SK-N-MC (cell line): ENCODE results near the gene GSTA2.

Experiments used
- DNase-seq: peaks from one replicate; pipeline ENCODE4 v3.0.0-alpha.2; 2011; ENCODE audit warnings: low read depth, low spot score
- H3K27ac ChIP-seq: fragments of 200-600 bp; sonication (generic); 2 replicates; pipeline ENCODE4 v1.5.1; 2016; ENCODE audit warnings: mixed run types
- H3K36me3 ChIP-seq: fragments of 200-600 bp; sonication (generic); 2 replicates; pipeline ENCODE4 v1.6.1; 2017; ENCODE audit warnings: antibody characterized with exemption, low read length, mixed read lengths; ENCODE audit not compliant: insufficient read depth
- H3K4me3 ChIP-seq: fragments of 200-600 bp; sonication (generic); 2 replicates; pipeline ENCODE4 v1.5.1; 2016
- H3K9ac ChIP-seq: fragments of 200-600 bp; sonication (generic); 2 replicates; pipeline ENCODE4 v1.8.0; 2017; ENCODE audit warnings: mixed run types, mixed read lengths; ENCODE audit not compliant: insufficient read length
- H3K9me3 ChIP-seq: fragments of 200-600 bp; sonication (generic); 2 replicates; pipeline ENCODE4 v1.6.1; 2017; ENCODE audit warnings: low read depth, mild to moderate bottlenecking, antibody characterized with exemption, low read length, moderate library complexity, mixed read lengths
- EZH2 ChIP-seq: fragments of 200-600 bp; sonication (generic); IDR thresholded peaks from one replicate; pipeline ENCODE4 v1.6.1; 2017; ENCODE audit warnings: antibody characterized with exemption
- FOXP2 ChIP-seq: optimal IDR thresholded peaks from 2 replicates; pipeline ENCODE3; 2011; ENCODE audit warnings: mild to moderate bottlenecking, moderate library complexity; ENCODE audit not compliant: insufficient read depth; ENCODE audit errors: extremely low read length, control extremely low read depth
- POLR2AphosphoS5 ChIP-seq: IDR thresholded peaks from 2 replicates; pipeline ENCODE4 v1.6.1; 2012; ENCODE audit warnings: mild to moderate bottlenecking, low read depth, low read length, borderline replicate concordance

The GSTA2 gene

DNA sequence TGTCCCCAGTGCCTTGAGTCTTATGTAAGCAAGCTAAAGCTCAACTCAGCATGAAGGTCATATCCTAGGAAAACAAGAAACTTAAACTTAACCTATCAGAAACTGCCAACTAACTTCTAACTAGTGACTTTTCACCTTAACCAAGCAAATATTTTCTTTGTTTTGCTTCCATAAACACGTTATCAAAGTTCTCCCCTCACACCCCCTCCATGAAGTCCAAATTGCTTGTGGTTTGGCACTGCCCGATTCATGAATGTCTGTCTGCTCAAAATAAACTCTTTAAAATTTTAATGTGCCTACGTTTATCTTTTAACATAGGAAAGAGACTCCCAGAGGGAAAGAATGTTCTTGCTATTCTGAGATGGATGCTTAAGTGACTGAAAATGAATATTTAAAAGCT is 34.9 kb downstream of the GSTA2 start:
- no peaks in the 10 kb centered on the region for H3K36me3 ChIP-seq
- no peak overlapping the region for H3K9ac ChIP-seq
- H3K27ac ChIP-seq, result no peak overlapping the region
- H3K4me3 ChIP-seq, result no peak overlapping the region
- DNase-seq, result no peak
- no peaks in the 10 kb centered on the region for H3K9me3 ChIP-seq
- no peak for TF ChIP-seq EZH2
- no peak for TF ChIP-seq FOXP2
- TF ChIP-seq POLR2AphosphoS5, result no peak

DNA sequence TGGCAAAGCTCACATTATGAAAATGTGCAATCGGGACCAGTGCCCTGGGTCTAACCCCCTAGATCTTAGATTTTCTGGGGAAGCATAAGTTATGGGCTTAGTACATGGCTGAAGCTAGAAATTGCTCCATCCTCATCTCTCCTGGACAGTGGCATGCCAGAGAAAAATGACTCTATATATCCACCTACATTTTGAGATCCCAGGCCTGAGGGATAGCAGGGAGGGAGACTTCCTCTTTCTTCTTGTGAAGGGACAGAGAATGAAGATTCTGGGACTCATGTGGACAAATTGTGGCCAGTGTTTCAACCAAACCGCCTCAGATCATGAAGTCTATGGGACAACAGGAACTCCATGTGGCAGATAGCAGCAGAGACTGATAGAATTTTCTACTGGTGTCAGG is 35.4 kb downstream of the GSTA2 start:
- no peaks in the 10 kb centered on the region for H3K9me3 ChIP-seq
- no peak overlapping the region for H3K27ac ChIP-seq
- TF ChIP-seq FOXP2 (no peak), POLR2AphosphoS5 (no peak), EZH2 (no peak)
- no peaks in the 10 kb centered on the region for H3K36me3 ChIP-seq
- no peak for DNase-seq
- no peak overlapping the region for H3K9ac ChIP-seq
- H3K4me3 ChIP-seq, result no peak overlapping the region

GRCh38 chr6:52726741-52727535 is 36.3 kb downstream of the GSTA2 start:
- Histone ChIP-seq H3K4me3 (no peak overlapping the region), H3K9ac (no peak overlapping the region), H3K36me3 (no peaks in the 10 kb centered on the region), H3K27ac (no peak overlapping the region), H3K9me3 (no peaks in the 10 kb centered on the region)
- no peak for DNase-seq
- TF ChIP-seq POLR2AphosphoS5 (no peak), EZH2 (no peak), FOXP2 (no peak)

DNA sequence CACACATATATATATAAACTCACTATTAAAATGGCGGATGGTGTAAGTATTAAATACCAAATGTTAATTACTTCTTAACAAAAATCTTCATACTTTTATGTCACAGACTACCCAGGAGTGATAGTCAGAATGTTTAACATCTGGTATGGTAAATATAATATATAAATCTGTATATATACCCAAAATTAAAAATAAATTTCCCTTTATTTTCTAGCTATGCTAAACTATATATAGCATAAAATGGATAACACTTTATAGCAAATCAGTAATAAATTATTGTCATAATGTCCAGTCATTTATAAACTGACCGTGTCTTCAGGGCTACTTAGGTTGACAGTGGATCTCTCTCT is 37.1 kb downstream of the GSTA2 start:
- no peak for DNase-seq
- Histone ChIP-seq H3K4me3 (no peak overlapping the region), H3K9me3 (no peaks in the 10 kb centered on the region), H3K36me3 (no peaks in the 10 kb centered on the region), H3K27ac (no peak overlapping the region), H3K9ac (no peak overlapping the region)
- no peak for TF ChIP-seq POLR2AphosphoS5
- TF ChIP-seq EZH2, result no peak
- TF ChIP-seq FOXP2, result no peak

- no peak overlapping the region for H3K4me3 ChIP-seq
- no peak for TF ChIP-seq EZH2
- no peak for TF ChIP-seq FOXP2
- no peak for TF ChIP-seq POLR2AphosphoS5
- DNase-seq, result no peak
- H3K36me3 ChIP-seq, result no peaks in the 10 kb centered on the region
- H3K9ac ChIP-seq, result no peak overlapping the region
- H3K27ac ChIP-seq, result no peak overlapping the region
- H3K9me3 ChIP-seq, result no peaks in the 10 kb centered on the region
These were observed 37.6 kb downstream of the GSTA2 start for GRCh38 chr6:52725535-52726192.

DNA sequence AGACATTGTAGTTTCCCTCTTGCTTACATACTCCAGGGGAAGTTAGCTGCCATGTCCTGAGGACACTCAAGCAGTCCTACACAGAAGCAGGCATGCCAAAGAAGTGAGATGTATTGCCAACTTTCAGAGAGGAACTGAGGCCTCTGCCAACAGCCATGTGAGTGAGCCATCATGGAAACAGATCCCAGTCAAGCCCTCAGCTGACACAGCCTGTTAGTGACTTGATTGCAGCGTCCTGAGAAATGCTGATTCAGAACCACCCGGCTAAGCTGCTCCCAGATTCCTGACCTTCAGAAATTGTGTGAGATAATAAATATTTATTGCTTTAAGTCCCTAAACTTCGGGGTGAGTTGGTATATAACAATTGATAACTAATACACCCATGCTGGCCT is 38.1 kb downstream of the GSTA2 start:
- Histone ChIP-seq H3K9me3 (no peaks in the 10 kb centered on the region), H3K9ac (no peak overlapping the region), H3K27ac (no peak overlapping the region), H3K36me3 (no peaks in the 10 kb centered on the region), H3K4me3 (no peak overlapping the region)
- no peak for DNase-seq
- TF ChIP-seq FOXP2, result no peak
- no peak for TF ChIP-seq EZH2
- TF ChIP-seq POLR2AphosphoS5, result no peak

DNA sequence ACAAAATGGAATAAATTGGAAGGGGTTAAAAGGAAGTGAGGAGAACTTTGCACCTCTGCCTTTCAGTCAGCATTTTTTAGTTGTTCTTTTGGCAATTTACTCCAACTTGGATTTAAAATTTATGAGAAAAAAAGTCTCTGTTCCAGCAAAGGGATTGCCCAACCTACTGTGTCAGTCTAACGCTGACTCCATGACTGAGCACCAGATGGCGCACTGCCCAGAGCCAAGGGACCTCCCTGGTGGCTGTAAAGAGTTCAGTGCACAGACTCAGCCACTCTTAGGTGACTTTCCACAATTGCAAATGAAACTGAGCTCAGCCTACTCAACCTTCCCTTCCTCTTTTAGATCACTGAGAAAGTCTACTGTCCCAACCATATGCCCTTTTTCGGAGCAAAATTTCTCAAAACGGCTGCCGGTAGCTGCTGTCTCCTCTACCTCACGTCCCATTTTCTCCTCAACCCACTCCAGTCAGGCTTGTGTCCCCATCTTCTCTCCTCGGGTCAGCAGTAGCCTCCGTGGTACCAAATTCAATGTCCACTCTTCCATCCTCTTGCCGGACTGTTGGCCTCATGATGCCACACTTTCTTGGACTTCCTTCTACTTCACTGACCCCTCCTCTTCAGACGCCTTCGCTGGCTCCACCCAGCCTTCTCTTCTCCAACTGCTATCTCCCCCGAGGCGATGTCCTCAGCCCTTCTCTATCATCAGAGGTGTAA is 38.7 kb downstream of the GSTA2 start:
- TF ChIP-seq POLR2AphosphoS5 (no peak), FOXP2 (no peak), EZH2 (no peak)

GRCh38 chr6:52724042-52724405 is 39.3 kb downstream of the GSTA2 start:
- H3K9me3 ChIP-seq, result no peaks in the 10 kb centered on the region
- no peaks in the 10 kb centered on the region for H3K36me3 ChIP-seq
- H3K4me3 ChIP-seq, result no peak overlapping the region
- DNase-seq, result no peak
- 0 out of 2 replicates have a peak overlapping the region, but pooled peaks have one; percentile 28 for H3K27ac ChIP-seq
- no peak for TF ChIP-seq POLR2AphosphoS5
- no peak for TF ChIP-seq FOXP2
- no peak for TF ChIP-seq EZH2
- no peak overlapping the region for H3K9ac ChIP-seq

More for the DNA sequence above, 38.7 kb downstream of the GSTA2 start:
- Histone ChIP-seq H3K27ac (0 out of 2 replicates have a peak overlapping the region, but pooled peaks have one; percentile 28), H3K4me3 (no peak overlapping the region), H3K36me3 (no peaks in the 10 kb centered on the region), H3K9ac (no peak overlapping the region), H3K9me3 (no peaks in the 10 kb centered on the region)
- DNase-seq, result peak; percentile 26

- TF ChIP-seq FOXP2, result no peak
- H3K36me3 ChIP-seq, result no peaks in the 10 kb centered on the region
- DNase-seq, result no peak
- H3K27ac ChIP-seq, result no peak overlapping the region
- no peak overlapping the region for H3K9ac ChIP-seq
- H3K4me3 ChIP-seq, result no peak overlapping the region
- no peaks in the 10 kb centered on the region for H3K9me3 ChIP-seq
These were observed 43.0 kb downstream of the GSTA2 start for GRCh38 chr6:52720321-52720720.
